Measurements from ENCODE around the gene MMD.
"Not testable (repeated sequence)": the region's sequence is repeated elsewhere in the genome, so short reads cannot be mapped to it uniquely, and the experiment has no call there.

MMD gene

DNA sequence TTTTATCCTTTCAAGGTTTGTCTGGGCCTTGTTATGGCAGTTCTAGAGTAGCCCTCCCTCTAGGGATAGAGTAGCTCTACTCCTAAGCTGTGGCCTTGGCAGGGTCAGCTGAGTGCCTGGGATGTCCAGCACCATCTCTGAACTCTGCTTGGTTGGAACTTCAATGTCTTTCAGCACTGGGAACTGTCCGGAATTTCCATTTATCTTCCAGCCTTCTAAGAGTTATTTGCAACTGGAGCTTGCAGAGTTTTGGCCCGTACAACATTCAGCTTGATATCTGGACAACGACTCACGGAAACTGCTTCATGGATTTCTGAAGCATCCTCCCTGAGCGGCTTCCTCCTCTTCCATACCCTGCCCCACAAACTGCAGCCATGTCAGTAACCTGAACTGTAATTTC, 22.9 kb downstream of the MMD start:
- TF ChIP-seq CTCF (conservative IDR thresholded peaks at IDR 0.05; ENCODE audit: low read depth, low read length), result no peak
- no peak for DNase-seq (ENCODE audit: low read depth)
- no peak overlapping the region for H3K4me3 ChIP-seq (ENCODE audit: low read length)

GRCh38 chr17:55395803-55396505, 25.7 kb downstream of the MMD start:
- DNase-seq (ENCODE audit: low read depth), result no peak
- H3K4me3 ChIP-seq (ENCODE audit: low read length), result no peak overlapping the region
- TF ChIP-seq CTCF (conservative IDR thresholded peaks at IDR 0.05; ENCODE audit: low read depth, low read length), result no peak

- TF ChIP-seq CTCF (conservative IDR thresholded peaks at IDR 0.05; ENCODE audit: low read depth, low read length), result no peak
- no peak overlapping the region for H3K4me3 ChIP-seq (ENCODE audit: low read length)
- DNase-seq (ENCODE audit: low read depth), result no peak
Measured at GRCh38 chr17:55394357-55395021, 27.1 kb downstream of the MMD start.

DNA sequence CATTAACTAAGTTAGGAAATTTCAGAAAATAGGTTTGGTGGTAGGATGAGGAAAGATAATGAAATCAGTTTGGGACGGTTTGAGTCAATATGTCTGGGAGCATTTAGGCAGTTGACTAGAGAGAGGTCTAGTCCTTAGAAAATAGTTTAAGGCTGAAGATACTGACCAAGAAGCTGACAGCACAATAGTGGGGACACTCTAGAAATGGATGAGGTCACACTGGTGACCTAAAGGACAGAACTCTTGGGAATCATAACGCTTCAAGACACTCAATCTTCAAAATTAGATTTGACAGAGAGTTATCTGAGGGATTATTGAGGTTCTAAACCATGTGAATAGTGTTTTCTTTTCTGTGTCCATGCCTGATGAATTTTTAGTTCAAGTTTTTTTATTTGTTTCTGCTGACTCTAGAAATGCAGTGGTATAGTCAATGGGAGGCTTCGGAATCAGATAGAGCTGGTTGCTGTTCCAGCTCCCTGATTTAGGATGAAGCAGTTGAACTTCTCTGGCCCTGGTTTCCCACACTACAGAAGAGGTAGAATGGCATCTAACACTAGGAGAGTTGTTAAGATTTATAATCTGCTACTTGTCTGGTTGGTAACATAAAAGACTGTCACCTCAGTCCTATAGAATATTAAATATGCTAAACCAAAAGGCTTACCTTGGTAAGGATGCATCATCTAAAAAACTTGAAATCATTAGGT, 29.7 kb downstream of the MMD start:
- no peak overlapping the region for H3K4me3 ChIP-seq (ENCODE audit: low read length)
- DNase-seq (ENCODE audit: low read depth), result no peak
- TF ChIP-seq CTCF (conservative IDR thresholded peaks at IDR 0.05; ENCODE audit: low read depth, low read length), result no peak

GRCh38 chr17:55391244-55391757, 30.3 kb downstream of the MMD start:
- no peak for TF ChIP-seq CTCF (conservative IDR thresholded peaks at IDR 0.05; ENCODE audit: low read depth, low read length)
- no peak overlapping the region for H3K4me3 ChIP-seq (ENCODE audit: low read length)
- no peak for DNase-seq (ENCODE audit: low read depth)

DNA sequence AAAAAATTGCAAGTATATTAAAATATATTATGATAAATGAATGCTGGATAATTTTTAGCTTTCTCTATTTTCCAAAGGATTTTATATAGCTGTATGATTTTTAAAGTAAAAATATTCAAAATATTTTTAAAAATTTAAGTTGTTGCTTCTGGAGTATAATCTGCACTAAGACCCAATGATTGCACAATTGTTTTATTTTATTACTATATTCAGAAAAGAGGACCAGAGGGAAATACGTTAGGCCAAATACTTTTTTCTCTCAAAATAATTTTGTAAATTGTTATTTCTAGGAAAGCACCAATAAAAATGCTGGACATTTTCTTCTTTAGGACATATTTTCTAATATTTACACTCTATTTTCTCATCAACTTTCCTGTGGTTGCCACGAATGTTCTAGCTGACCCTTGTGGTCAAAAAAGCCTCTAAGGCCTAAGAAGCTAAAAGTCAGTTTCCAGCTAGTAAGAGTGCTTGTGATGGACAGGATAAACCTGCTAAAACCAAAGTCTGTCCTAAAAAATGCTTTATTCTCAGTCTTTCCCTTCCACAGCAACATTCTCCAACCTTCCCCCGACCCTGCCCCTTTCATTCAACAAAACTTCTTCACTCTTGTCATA, 31.2 kb downstream of the MMD start:
- H3K4me3 ChIP-seq (ENCODE audit: low read length), result no peak overlapping the region
- DNase-seq (ENCODE audit: low read depth), result no peak
- no peak for TF ChIP-seq CTCF (conservative IDR thresholded peaks at IDR 0.05; ENCODE audit: low read depth, low read length)

GRCh38 chr17:55389715-55390114, 31.9 kb downstream of the MMD start:
- DNase-seq (ENCODE audit: low read depth); H3K4me3 ChIP-seq (ENCODE audit: low read length): not testable (repeated sequence)

Data from retinal pigment epithelial cell (primary cell).